ENCODE results near the gene NSF.
"Not testable (repeated sequence)": the region's sequence is repeated elsewhere in the genome, so short reads cannot be mapped to it uniquely, and the experiment has no call there.

Gene NSF

GRCh38 chr17:46659702-46660101 lies 69.2 kb downstream of the NSF start:
- H3K36me3 Mint-ChIP-seq; ATAC-seq; H3K4me1 Mint-ChIP-seq; H3K9me3 Mint-ChIP-seq; H3K4me3 Mint-ChIP-seq; H3K27ac Mint-ChIP-seq; DNase-seq (ENCODE audit: low spot score in 2 of 2): not testable (repeated sequence)

DNA sequence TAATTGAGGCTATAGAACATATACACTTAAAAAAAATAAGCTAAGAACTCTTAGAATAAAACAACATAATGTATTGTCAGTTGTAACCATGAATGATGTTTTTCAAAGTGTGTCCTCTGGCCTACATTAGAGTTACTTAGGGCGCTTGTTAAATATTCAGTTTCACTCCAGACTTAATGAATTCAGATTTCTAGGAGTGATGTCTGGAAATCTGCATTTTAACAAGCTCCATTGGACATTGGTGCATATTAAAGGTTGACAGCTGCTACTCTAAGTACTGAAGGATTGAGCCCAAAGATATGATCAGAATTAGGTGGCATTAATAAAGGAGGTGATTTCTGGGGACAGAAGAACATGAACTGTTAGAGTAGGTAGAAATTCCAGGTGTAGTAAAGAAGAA lies 72.7 kb downstream of the NSF start:
- not testable (repeated sequence) for H3K9me3 Mint-ChIP-seq; H3K4me1 Mint-ChIP-seq; ATAC-seq; H3K27ac Mint-ChIP-seq; H3K36me3 Mint-ChIP-seq; DNase-seq (ENCODE audit: low spot score in 2 of 2); H3K4me3 Mint-ChIP-seq

GRCh38 chr17:46663552-46663951 lies 73.1 kb downstream of the NSF start:
- H3K9me3 Mint-ChIP-seq; H3K4me3 Mint-ChIP-seq; ATAC-seq; H3K4me1 Mint-ChIP-seq; DNase-seq (ENCODE audit: low spot score in 2 of 2); H3K27ac Mint-ChIP-seq; H3K36me3 Mint-ChIP-seq: not testable (repeated sequence)

GRCh38 chr17:46665969-46666368 lies 75.5 kb downstream of the NSF start:
- not testable (repeated sequence) for DNase-seq (ENCODE audit: low spot score in 2 of 2); H3K27ac Mint-ChIP-seq; H3K4me1 Mint-ChIP-seq; H3K4me3 Mint-ChIP-seq; ATAC-seq; H3K36me3 Mint-ChIP-seq; H3K9me3 Mint-ChIP-seq

DNA sequence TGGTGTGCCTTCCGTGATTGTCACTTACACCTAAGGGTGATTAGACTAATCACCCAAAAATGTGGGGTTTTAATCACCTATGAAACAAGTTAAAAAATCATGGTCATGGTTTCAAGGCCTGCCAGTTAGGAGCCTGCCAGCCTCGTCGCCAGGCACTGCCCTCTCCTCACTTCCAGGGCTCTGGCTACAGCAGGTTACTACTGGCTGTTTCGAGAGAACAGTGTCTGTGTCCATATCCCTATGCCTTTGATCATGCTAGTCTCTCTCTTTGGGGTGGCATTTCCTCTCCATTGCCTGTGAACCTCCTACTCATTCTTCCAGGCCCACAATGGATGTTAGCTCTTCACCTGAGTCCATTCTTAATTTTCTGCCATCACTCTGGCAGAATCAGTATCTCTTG lies 80.3 kb downstream of the NSF start:
- not testable (repeated sequence) for H3K4me3 Mint-ChIP-seq; H3K27ac Mint-ChIP-seq; H3K4me1 Mint-ChIP-seq; ATAC-seq; H3K9me3 Mint-ChIP-seq; DNase-seq (ENCODE audit: low spot score in 2 of 2); H3K36me3 Mint-ChIP-seq

GRCh38 chr17:46672777-46673176 lies 82.3 kb downstream of the NSF start:
- not testable (repeated sequence) for H3K4me1 Mint-ChIP-seq; H3K27ac Mint-ChIP-seq; H3K4me3 Mint-ChIP-seq; ATAC-seq; DNase-seq (ENCODE audit: low spot score in 2 of 2); H3K36me3 Mint-ChIP-seq; H3K9me3 Mint-ChIP-seq

DNA sequence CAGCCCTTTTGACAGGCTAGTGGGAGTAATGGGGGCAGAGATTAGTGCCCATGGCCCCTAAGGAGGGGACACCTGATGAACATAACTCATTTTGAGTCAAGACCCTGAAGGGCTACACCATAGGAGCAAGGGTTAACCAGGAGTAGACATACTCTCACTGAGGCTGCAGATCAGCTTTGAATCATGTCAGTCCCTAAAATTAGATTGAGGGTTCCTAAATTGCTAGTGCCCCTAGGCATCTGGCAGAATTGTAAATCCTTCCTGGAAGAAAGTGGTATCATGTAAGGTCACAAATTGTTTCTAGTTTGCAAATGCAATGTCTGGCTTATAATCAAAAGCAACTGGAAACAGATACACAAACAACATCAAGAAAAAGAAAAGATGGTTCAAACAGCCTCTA lies 87.3 kb downstream of the NSF start:
- not testable (repeated sequence) for H3K27ac Mint-ChIP-seq; ATAC-seq; DNase-seq (ENCODE audit: low spot score in 2 of 2); H3K9me3 Mint-ChIP-seq; H3K4me3 Mint-ChIP-seq; H3K36me3 Mint-ChIP-seq; H3K4me1 Mint-ChIP-seq

DNA sequence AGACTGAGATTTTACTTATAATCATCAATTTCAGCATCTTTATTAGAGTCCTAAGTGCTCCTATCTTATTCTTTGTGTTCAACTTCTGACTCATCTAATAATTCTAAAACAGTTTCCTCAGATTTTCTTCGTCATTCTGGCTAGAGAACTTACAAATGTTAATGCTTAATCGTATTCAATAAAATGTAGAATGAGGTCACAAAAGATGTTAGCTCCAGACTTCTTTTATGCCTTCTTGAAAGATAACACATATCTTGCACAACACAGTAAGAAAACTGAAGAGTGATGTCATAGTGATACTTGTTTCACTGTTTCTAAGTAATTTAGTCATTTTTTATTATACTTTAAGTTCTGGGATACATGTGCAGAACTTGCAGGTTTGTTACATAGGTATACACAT lies 93.2 kb downstream of the NSF start:
- not testable (repeated sequence) for H3K27ac Mint-ChIP-seq; H3K9me3 Mint-ChIP-seq; ATAC-seq; H3K4me3 Mint-ChIP-seq; H3K36me3 Mint-ChIP-seq; DNase-seq (ENCODE audit: low spot score in 2 of 2); H3K4me1 Mint-ChIP-seq

GRCh38 chr17:46685284-46685683 lies 94.8 kb downstream of the NSF start:
- not testable (repeated sequence) for H3K4me1 Mint-ChIP-seq; H3K27ac Mint-ChIP-seq; H3K9me3 Mint-ChIP-seq; H3K4me3 Mint-ChIP-seq; H3K36me3 Mint-ChIP-seq; DNase-seq (ENCODE audit: low spot score in 2 of 2); ATAC-seq

- DNase-seq (ENCODE audit: low spot score in 2 of 2); H3K36me3 Mint-ChIP-seq; H3K9me3 Mint-ChIP-seq; H3K27ac Mint-ChIP-seq; H3K4me3 Mint-ChIP-seq; H3K4me1 Mint-ChIP-seq; ATAC-seq: not testable (repeated sequence)
These were observed 101.7 kb downstream of the NSF start for GRCh38 chr17:46692196-46692595.

DNA sequence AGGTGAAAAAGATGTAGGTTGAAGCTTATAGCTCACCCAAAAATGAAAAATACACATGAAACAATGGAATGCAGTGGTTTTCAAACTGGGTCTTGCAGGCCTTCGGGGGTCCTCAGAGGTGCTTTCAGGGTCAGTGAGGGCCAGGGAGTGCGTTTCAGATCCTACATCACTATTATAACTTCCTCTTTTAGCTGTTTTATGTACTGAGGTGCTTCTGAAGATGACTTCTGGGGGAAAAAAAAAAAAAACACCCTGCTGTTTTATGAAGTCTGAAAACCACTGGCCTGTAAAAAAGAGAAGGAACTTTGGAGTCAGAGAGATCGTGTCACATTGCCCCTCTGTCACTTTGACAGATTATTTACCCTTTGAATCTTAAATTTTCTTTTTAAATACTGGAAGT lies 102.8 kb downstream of the NSF start:
- not testable (repeated sequence) for H3K4me3 Mint-ChIP-seq; H3K27ac Mint-ChIP-seq; H3K4me1 Mint-ChIP-seq; ATAC-seq; H3K36me3 Mint-ChIP-seq; H3K9me3 Mint-ChIP-seq; DNase-seq (ENCODE audit: low spot score in 2 of 2)

DNA sequence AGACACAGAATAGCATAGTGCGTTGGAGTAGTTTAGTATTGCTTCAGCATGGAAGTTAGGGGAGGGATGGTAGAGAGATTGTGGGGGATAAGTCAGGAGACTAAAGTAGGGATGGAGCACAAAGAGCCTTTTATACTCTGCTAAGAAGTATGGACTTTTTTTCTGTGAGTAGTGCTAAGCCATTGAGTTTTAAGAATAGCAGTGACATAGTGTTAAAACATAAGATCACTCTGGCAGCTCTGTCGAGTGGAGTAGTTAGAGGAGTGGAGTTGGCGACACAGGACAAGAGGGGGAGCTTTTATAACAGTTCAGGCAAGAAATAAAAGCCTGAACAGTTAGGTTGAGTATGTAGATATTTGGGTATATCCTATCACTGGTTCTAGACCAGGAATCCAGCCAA lies 106.1 kb downstream of the NSF start:
- not testable (repeated sequence) for H3K36me3 Mint-ChIP-seq, H3K27ac Mint-ChIP-seq

DNA sequence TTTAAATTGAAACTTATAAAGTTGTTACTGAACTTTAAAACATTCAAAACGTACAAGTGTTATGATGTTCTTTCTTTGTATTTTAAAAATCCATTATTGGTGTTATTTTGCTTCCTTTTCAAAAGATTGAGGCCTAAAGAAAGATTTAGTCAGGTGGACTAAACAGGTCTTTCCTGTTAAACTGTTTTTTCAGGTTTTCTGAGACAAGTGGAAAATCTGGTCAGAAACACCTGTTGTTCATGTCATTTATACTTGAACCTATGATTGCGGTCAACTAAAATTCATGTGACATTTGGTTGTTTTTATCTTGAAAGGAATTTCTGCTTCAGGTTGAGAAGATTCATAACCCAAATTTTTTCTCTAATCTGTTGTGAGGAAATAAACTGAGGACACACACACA lies 108.5 kb downstream of the NSF start:
- H3K36me3 Mint-ChIP-seq; H3K4me1 Mint-ChIP-seq; DNase-seq (ENCODE audit: low spot score in 2 of 2); ATAC-seq; H3K9me3 Mint-ChIP-seq; H3K4me3 Mint-ChIP-seq; H3K27ac Mint-ChIP-seq: not testable (repeated sequence)

More for the DNA sequence above, 106.1 kb downstream of the NSF start:
- H3K4me1 Mint-ChIP-seq; H3K4me3 Mint-ChIP-seq; ATAC-seq; H3K9me3 Mint-ChIP-seq; DNase-seq (ENCODE audit: low spot score in 2 of 2): not testable (repeated sequence)

DNA sequence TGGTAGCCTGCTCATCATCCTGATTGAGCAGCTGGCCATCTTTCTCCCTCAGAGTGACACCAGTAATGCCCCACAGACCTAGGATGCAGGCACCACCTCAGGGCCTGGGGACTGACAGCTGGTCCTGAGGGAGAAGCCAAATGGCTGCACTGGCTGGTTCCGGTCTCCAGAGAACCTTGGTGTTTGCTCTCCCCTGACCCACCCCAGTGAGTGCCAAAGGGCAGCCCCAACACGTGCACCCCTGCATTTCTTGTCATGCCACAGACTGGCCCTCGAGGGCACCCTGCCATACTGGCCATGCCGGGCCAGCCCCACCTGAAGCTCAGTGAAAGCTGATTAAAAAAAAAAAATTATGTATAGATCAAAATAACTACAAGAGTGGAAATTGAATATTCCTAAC lies 127.5 kb downstream of the NSF start:
- Mint-ChIP-seq H3K4me1 (peaks cover under 1% of the 10 kb centered on the region), H3K4me3 (no peak overlapping the region), H3K27ac (no peak overlapping the region), H3K9me3 (no peaks in the 10 kb centered on the region), H3K36me3 (peaks cover 24% of the 10 kb centered on the region)
- DNase-seq (ENCODE audit: low spot score in 2 of 2) = no peak
- no peak for ATAC-seq

DNA sequence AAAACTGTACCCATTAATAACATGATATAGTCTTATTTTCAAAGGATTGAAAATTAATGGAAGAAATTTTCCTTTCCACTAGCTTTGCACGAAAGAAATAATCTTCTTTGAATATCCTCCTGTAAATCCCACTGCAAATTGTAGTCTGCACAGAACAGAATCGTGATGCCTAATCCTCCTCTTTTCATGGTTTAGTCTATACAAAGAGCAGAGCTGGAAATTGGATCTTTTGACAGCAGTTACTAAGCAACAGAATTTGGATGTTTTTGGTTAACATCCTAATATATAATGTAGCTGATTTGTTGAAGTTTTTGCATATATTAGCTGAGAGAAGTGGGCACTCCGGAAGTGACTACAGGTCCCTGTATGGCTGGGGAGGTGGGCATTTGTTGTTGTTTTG lies 129.4 kb downstream of the NSF start:
- Mint-ChIP-seq H3K36me3 (peaks cover 10% of the 10 kb centered on the region), H3K9me3 (no peaks in the 10 kb centered on the region)
- no peak for ATAC-seq

GRCh38 chr17:46720408-46720807 lies 129.9 kb downstream of the NSF start:
- Mint-ChIP-seq H3K9me3 (no peaks in the 10 kb centered on the region), H3K36me3 (peaks cover 9% of the 10 kb centered on the region), H3K27ac (peak overlapping the region; percentile 1), H3K4me3 (no peak overlapping the region), H3K4me1 (no peaks in the 10 kb centered on the region)
- ATAC-seq = no peak
- no peak for DNase-seq (ENCODE audit: low spot score in 2 of 2)

More for the DNA sequence above, 129.4 kb downstream of the NSF start:
- no peak overlapping the region for H3K4me3 Mint-ChIP-seq
- no peaks in the 10 kb centered on the region for H3K4me1 Mint-ChIP-seq
- DNase-seq (ENCODE audit: low spot score in 2 of 2) = no peak
- no peak overlapping the region for H3K27ac Mint-ChIP-seq

DNA sequence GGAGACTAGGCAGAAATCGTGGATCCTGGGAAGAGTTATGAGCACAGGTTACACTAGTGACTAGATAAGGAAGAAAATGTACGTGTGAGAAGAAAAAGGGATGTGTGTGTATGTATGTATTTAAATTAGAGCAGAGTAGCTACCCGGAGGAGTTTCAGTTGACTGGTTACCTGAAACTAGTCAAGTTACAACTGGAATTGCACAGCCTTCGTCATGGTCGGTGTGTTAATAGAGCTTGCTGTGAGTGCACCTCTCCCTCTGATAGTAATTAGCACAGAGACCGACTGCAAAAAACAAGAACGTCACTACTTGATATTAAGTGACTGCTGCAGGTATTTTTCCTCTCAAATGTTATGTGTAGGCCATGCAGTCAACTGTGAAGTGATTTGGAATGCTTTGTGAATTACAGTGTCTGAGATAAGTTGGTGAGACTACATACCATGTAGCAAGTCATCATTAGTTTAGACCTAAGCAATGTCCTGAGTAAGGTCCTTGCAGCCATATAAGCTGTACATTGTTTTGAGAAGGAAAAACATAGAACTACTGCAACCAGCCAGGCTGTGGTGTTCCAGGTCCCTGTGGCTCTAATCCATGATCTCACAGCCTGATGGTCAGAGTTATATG lies 132.3 kb downstream of the NSF start:
- H3K27ac Mint-ChIP-seq = no peak overlapping the region
- ATAC-seq = no peak

More for the DNA sequence above, 132.3 kb downstream of the NSF start:
- Mint-ChIP-seq H3K36me3 (peaks cover 6% of the 10 kb centered on the region), H3K4me3 (no peak overlapping the region), H3K4me1 (no peaks in the 10 kb centered on the region), H3K9me3 (no peaks in the 10 kb centered on the region)
- DNase-seq (ENCODE audit: low spot score in 2 of 2) = no peak
